SK-N-SH (cell line): ENCODE measurements around the gene SETD3. TPM values are rescaled to one million over a fixed set of nuclear protein-coding genes. Genes with fewer than 3 reads are reported as not detected.

Experiments used
- CTCF ChIA-PET: fragments of 300-600, 350-600 bp; formaldehyde crosslinking; extraction: SDS; loops from one replicate; lab custom pipeline; 2021; lab: Yijun Ruan, JAX
- POLR2A ChIA-PET: fragments of 350-600 bp; sonication (Branson Sonifier 250); formaldehyde crosslinking; extraction: SDS; loops from one replicate; lab custom pipeline; 2020; ENCODE audit warnings: antibody characterized with exemption, inconsistent platforms; lab: Yijun Ruan, JAX
- DNase-seq: peaks from one replicate; pipeline ENCODE4 v3.0.0; 2012
- H2AFZ ChIP-seq: fragments of 200-600 bp; sonication (generic); 2 replicates; pipeline ENCODE4 v1.8.1; 2016; ENCODE audit warnings: antibody characterized with exemption, mild to moderate bottlenecking, low read depth
- H3F3A ChIP-seq: fragments of 200-600 bp; sonication (generic); replicated peaks from 2 replicates; pipeline ENCODE3; 2016; ENCODE audit warnings: antibody characterized with exemption, mild to moderate bottlenecking; ENCODE audit not compliant: insufficient read depth
- H3K27ac ChIP-seq, 2 experiments: fragments of 200-500 bp in 1 of 2; fragments of 200-600 bp in 1 of 2; sonication (Bioruptor generic) in 1 of 2; sonication (generic), shearing (Covaris generic) in 1 of 2; 2 replicates each; pipeline versions ENCODE4 v1.5.1 to v1.6.1; 2014 to 2016; ENCODE audit warnings: low read depth in 2 of 2, inconsistent platforms in 1 of 2, low read length in 1 of 2, mild to moderate bottlenecking in 1 of 2, mixed read lengths in 1 of 2
- H3K27me3 ChIP-seq: fragments of 200-600 bp; sonication (generic), shearing (Covaris generic); 2 replicates; pipeline ENCODE4 v1.6.1; 2016; ENCODE audit warnings: mixed run types; ENCODE audit not compliant: insufficient read depth
- H3K36me3 ChIP-seq, 2 experiments: fragments of 200-500 bp in 1 of 2; fragments of 200-600 bp in 1 of 2; sonication (Bioruptor generic) in 1 of 2; sonication (generic) in 1 of 2; replicated peaks in 1 of 2; 2 replicates each; pipeline versions ENCODE3 to v1.5.1; 2014 to 2016; ENCODE audit warnings: low read length in 1 of 2, mild to moderate bottlenecking in 1 of 2; ENCODE audit not compliant: insufficient read depth in 2 of 2, control insufficient read depth in 1 of 2
- H3K4me1 ChIP-seq, 2 experiments: fragments of 200-500 bp in 1 of 2; fragments of 200-600 bp in 1 of 2; sonication (Bioruptor generic) in 1 of 2; sonication (generic), shearing (Covaris generic) in 1 of 2; 2 replicates each; pipeline versions ENCODE4 v1.5.1 to v1.6.1; 2014 to 2016; ENCODE audit warnings: low read depth in 1 of 2, low read length in 1 of 2, mixed run types in 1 of 2; ENCODE audit not compliant: insufficient read depth in 2 of 2, control insufficient read depth in 1 of 2
- H3K4me2 ChIP-seq: fragments of 200-600 bp; sonication (generic), shearing (Covaris generic); 2 replicates; pipeline ENCODE4 v1.6.1; 2017; ENCODE audit warnings: mixed run types
- H3K4me3 ChIP-seq, 2 experiments: fragments of 200-500 bp in 1 of 2; fragments of 200-600 bp in 1 of 2; sonication (Bioruptor generic) in 1 of 2; sonication (generic), shearing (Covaris generic) in 1 of 2; 2 replicates each; pipeline versions ENCODE4 v1.5.1 to v1.8.1; 2014 to 2016; ENCODE audit warnings: low read depth in 2 of 2, inconsistent platforms in 1 of 2, low read length in 1 of 2, mild to moderate bottlenecking in 1 of 2, mixed read lengths in 1 of 2, moderate library complexity in 1 of 2
- H3K79me2 ChIP-seq: fragments of 200-600 bp; sonication (generic); 2 replicates; pipeline ENCODE4 v1.8.1; 2017; ENCODE audit warnings: mild to moderate bottlenecking; ENCODE audit not compliant: insufficient read depth
- H3K9ac ChIP-seq: fragments of 200-600 bp; sonication (generic); 2 replicates; pipeline ENCODE4 v1.6.1; 2017; ENCODE audit warnings: mixed run types
- H3K9me2 ChIP-seq: fragments of 200-600 bp; sonication (generic); 2 replicates; pipeline ENCODE4 v1.6.1; 2017; ENCODE audit warnings: mixed run types
- H3K9me3 ChIP-seq: fragments of 200-600 bp; sonication (generic); 2 replicates; pipeline ENCODE4 v1.6.1; 2017; ENCODE audit warnings: mixed run types, mild to moderate bottlenecking, moderate library complexity
- H4K20me1 ChIP-seq: fragments of 200-600 bp; sonication (generic); 2 replicates; pipeline ENCODE4 v1.6.1; 2017; ENCODE audit warnings: mild to moderate bottlenecking, mixed run types; ENCODE audit not compliant: insufficient read depth
- EP300 ChIP-seq, 2 experiments: IDR thresholded peaks; 2 replicates each; pipeline versions ENCODE4 v1.4.0 to v1.6.1; 2012; ENCODE audit warnings: borderline replicate concordance in 1 of 2, low read depth in 1 of 2, low read length in 1 of 2
- GABPA ChIP-seq: IDR thresholded peaks from 2 replicates; pipeline ENCODE4 v1.4.0; 2012; ENCODE audit warnings: low read depth, mild to moderate bottlenecking
- JUND ChIP-seq: IDR thresholded peaks from 2 replicates; pipeline ENCODE4 v1.4.0; 2012
- MXI1 ChIP-seq: IDR thresholded peaks from 2 replicates; pipeline ENCODE4 v1.6.1; 2012; ENCODE audit warnings: mild to moderate bottlenecking, low read depth, low read length, improper control_type of control experiment
- NRF1 ChIP-seq: IDR thresholded peaks from 2 replicates; pipeline ENCODE4 v1.6.1; 2012; ENCODE audit warnings: low read depth, mild to moderate bottlenecking, low read length
- POLR2AphosphoS5 ChIP-seq: IDR thresholded peaks from 2 replicates; pipeline ENCODE4 v1.6.1; 2012; ENCODE audit warnings: low read depth, low read length
- RAD21 ChIP-seq: IDR thresholded peaks from 2 replicates; pipeline ENCODE4 v1.6.1; 2012; ENCODE audit warnings: mild to moderate bottlenecking, low read length
- RCOR1 ChIP-seq: fragments of 150-350 bp; IDR thresholded peaks from 2 replicates; pipeline ENCODE4 v1.6.1; 2017; ENCODE audit warnings: antibody characterized with exemption, low read length
- RXRA ChIP-seq: IDR thresholded peaks from 2 replicates; pipeline ENCODE4 v1.4.0; 2012; ENCODE audit warnings: low read depth, mild to moderate bottlenecking, borderline replicate concordance
- SIN3A ChIP-seq: IDR thresholded peaks from 2 replicates; pipeline ENCODE4 v1.6.1; 2012; ENCODE audit warnings: low read depth, mild to moderate bottlenecking, low read length, moderate library complexity, borderline replicate concordance
- SMC3 ChIP-seq: IDR thresholded peaks from 2 replicates; pipeline ENCODE4 v1.6.1; 2012; ENCODE audit warnings: low read depth, low read length, improper control_type of control experiment
- TAF1 ChIP-seq: IDR thresholded peaks from 2 replicates; pipeline ENCODE4 v1.6.1; 2012; ENCODE audit warnings: low read depth, mild to moderate bottlenecking, low read length, moderate library complexity, borderline replicate concordance
- TCF12 ChIP-seq: IDR thresholded peaks from 2 replicates; pipeline ENCODE4 v1.4.0; 2012
- YY1 ChIP-seq: IDR thresholded peaks from 2 replicates; pipeline ENCODE4 v1.4.0; 2012; ENCODE audit warnings: low read depth, mild to moderate bottlenecking
- WGBS: methylation state at CpG from one replicate; pipeline ENCODE4 v1.1.6; 2017; ENCODE audit warnings: low lambda C conversion rate; 5-methylcytosine and 5-hydroxymethylcytosine counted together
- polyA plus RNA-seq, 3 experiments: library from polyadenylated mRNA; depleted of rRNA; stranded (reverse); fragments of >200 nt; gene quantifications; 2 replicates each; pipeline ENCODE4 v1.2.3, GENCODE V29; 2012
- TF ChIP-seq, protein P1 (sequence below): IDR thresholded peaks from 2 replicates; pipeline ENCODE4 v1.4.0; 2012; ENCODE audit warnings: low read depth
- TF ChIP-seq, protein P2 (sequence below): IDR thresholded peaks from 2 replicates; pipeline ENCODE4 v1.4.0; 2012; ENCODE audit warnings: low read depth, borderline replicate concordance
- TF ChIP-seq, protein P3 (sequence below): fragments of 150-350 bp; IDR thresholded peaks from 2 replicates; pipeline ENCODE4 v1.6.1; 2017; ENCODE audit warnings: antibody characterized with exemption, low read length, low read depth, borderline replicate concordance
- TF ChIP-seq, protein P4 (sequence below): IDR thresholded peaks from 2 replicates; pipeline ENCODE4 v1.4.0; 2012; ENCODE audit warnings: low read depth, borderline replicate concordance

SETD3 gene
- polyA plus RNA-seq, 1 of the 3 experiments (the other 2 are of a cell fraction), result 19.1 TPM

DNA sequence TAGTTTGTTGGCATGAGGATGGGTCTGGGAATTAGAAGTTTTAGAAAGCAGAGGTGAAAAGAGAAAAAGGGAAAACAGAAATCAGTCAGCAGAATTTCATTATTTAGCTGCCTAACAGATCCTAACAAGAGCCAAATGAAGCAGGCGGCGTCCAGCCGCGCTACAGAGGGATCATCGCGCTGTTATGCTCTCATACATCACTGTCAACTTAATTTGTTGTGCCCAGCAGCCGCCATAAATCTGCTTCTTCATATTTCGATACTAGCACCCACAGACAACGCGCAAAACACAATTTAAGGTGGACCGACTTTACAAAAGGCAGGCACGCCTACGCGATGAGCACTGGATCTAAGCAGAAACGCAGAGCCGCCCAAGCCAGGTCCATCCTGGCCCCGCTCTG lies 66.7 kb downstream of the SETD3 start:
- Histone ChIP-seq H3F3A (peaks cover 7% of the 10 kb centered on the region), H3K9me2 (no peaks in the 10 kb centered on the region), H2AFZ (no peak overlapping the region), H3K9ac (no peak overlapping the region), H3K36me3 (peaks cover 15 to 20% of the 10 kb centered on the region in 2 experiments), H3K9me3 (no peaks in the 10 kb centered on the region), H4K20me1 (no peaks in the 10 kb centered on the region), H3K79me2 (no peaks in the 10 kb centered on the region), H3K4me1 (no peaks in the 10 kb centered on the region; a peak in 2 of 4 replicates), H3K27ac (no peak overlapping the region), H3K4me2 (no peak overlapping the region), H3K27me3 (no peaks in the 10 kb centered on the region), H3K4me3 (no peak overlapping the region)
- POLR2A ChIA-PET, result no interaction called here
- DNase-seq, result no peak
- 97% methylated on average over 17 of the region's 17 CpGs for WGBS
- CTCF ChIA-PET, result interaction anchor here (0.6 to 5.4 kb wide), 8 partner anchors 10 to 1097 kb away, joined by 3 to 64 read pairs (median 20); no protein-coding TSS in a partner anchor
- TF ChIP-seq NRF1, result no peak

DNA sequence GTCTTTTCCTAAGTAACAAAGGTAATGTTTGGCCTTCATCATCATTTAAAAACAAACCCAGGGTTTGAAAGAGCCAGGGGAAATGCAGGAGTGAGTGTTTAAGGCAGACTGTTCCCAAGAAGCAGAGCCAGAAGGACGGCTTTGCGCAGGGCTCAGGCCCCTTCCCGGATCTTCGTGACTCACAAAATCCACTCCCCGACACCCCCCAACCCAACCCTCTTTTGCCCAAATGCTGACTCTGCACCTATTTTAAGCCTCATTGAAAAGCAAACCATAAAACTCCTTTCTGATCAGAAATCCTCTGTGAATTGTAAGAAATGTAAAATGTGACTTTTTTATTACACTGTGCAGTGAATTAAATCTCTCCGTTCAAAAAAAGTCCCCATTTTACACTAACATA lies 67.5 kb downstream of the SETD3 start:
- no peak for DNase-seq
- TF ChIP-seq POLR2AphosphoS5 (no peak), JUND (no peak), YY1 (no peak), SIN3A (no peak), MXI1 (no peak), SMC3 (no peak), TCF12 (no peak), EP300 (IDR thresholded peaks at IDR 0.05; ENCODE audit: borderline replicate concordance in 1 of 2, low read depth in 1 of 2, low read length in 1 of 2) (no peak), RAD21 (no peak), RXRA (no peak), RCOR1 (no peak), TAF1 (no peak), GABPA (no peak), NRF1 (no peak)
- TF ChIP-seq, protein P1, sequence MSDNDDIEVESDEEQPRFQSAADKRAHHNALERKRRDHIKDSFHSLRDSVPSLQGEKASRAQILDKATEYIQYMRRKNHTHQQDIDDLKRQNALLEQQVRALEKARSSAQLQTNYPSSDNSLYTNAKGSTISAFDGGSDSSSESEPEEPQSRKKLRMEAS, result no peak
- TF ChIP-seq, protein P2, sequence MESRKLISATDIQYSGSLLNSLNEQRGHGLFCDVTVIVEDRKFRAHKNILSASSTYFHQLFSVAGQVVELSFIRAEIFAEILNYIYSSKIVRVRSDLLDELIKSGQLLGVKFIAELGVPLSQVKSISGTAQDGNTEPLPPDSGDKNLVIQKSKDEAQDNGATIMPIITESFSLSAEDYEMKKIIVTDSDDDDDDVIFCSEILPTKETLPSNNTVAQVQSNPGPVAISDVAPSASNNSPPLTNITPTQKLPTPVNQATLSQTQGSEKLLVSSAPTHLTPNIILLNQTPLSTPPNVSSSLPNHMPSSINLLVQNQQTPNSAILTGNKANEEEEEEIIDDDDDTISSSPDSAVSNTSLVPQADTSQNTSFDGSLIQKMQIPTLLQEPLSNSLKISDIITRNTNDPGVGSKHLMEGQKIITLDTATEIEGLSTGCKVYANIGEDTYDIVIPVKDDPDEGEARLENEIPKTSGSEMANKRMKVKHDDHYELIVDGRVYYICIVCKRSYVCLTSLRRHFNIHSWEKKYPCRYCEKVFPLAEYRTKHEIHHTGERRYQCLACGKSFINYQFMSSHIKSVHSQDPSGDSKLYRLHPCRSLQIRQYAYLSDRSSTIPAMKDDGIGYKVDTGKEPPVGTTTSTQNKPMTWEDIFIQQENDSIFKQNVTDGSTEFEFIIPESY, result no peak
- TF ChIP-seq, protein P3, sequence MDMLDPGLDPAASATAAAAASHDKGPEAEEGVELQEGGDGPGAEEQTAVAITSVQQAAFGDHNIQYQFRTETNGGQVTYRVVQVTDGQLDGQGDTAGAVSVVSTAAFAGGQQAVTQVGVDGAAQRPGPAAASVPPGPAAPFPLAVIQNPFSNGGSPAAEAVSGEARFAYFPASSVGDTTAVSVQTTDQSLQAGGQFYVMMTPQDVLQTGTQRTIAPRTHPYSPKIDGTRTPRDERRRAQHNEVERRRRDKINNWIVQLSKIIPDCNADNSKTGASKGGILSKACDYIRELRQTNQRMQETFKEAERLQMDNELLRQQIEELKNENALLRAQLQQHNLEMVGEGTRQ, result no peak
- TF ChIP-seq, protein P4, sequence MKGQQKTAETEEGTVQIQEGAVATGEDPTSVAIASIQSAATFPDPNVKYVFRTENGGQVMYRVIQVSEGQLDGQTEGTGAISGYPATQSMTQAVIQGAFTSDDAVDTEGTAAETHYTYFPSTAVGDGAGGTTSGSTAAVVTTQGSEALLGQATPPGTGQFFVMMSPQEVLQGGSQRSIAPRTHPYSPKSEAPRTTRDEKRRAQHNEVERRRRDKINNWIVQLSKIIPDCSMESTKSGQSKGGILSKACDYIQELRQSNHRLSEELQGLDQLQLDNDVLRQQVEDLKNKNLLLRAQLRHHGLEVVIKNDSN, result no peak
- 97% methylated on average over 6 of the region's 6 CpGs for WGBS
- ChIA-PET POLR2A (no interaction called here), CTCF (interaction anchor here (0.6 to 3.6 kb wide), 3 partner anchors 18 to 1097 kb away, joined by 3 to 64 read pairs (median 5); no protein-coding TSS in a partner anchor)
- H3K27me3 ChIP-seq, result no peaks in the 10 kb centered on the region
- no peak overlapping the region for H3K4me2 ChIP-seq
- H3K9ac ChIP-seq, result no peak overlapping the region
- no peaks in the 10 kb centered on the region for H4K20me1 ChIP-seq
- H2AFZ ChIP-seq, result no peak overlapping the region
- H3K27ac ChIP-seq, result no peak overlapping the region
- no peak overlapping the region for H3K4me3 ChIP-seq
- no peaks in the 10 kb centered on the region for H3K9me2 ChIP-seq
- no peaks in the 10 kb centered on the region; a peak in 1 of 4 replicates for H3K4me1 ChIP-seq
- H3K79me2 ChIP-seq, result no peaks in the 10 kb centered on the region
- H3K36me3 ChIP-seq, result peaks cover 15 to 18% of the 10 kb centered on the region in 2 experiments
- H3K9me3 ChIP-seq, result no peaks in the 10 kb centered on the region
- H3F3A ChIP-seq, result peaks cover 7% of the 10 kb centered on the region
